GM12864 (cell line): ENCODE data around the gene KLF15.

Source experiments
- DNase-seq: peaks from one replicate; pipeline ENCODE4 v3.0.0-alpha.2; 2011; ENCODE audit warnings: low read depth
- H3K4me3 ChIP-seq: 2 replicates; pipeline ENCODE4 v1.5.1; 2011; ENCODE audit warnings: mild to moderate bottlenecking, low read depth, low read length, control low read depth
- CTCF ChIP-seq: IDR thresholded peaks from 2 replicates; pipeline ENCODE4 v1.5.1; 2011; ENCODE audit warnings: low read depth, mild to moderate bottlenecking, moderate library complexity, low read length, control low read depth, inconsistent platforms; ENCODE audit errors: missing control alignments

KLF15 gene

GRCh38 chr3:126309165-126309564 is 48.0 kb downstream of the KLF15 start:
- no peak for DNase-seq
- no peak overlapping the region for H3K4me3 ChIP-seq
- no peak for TF ChIP-seq CTCF

- no peak for TF ChIP-seq CTCF
- no peak overlapping the region for H3K4me3 ChIP-seq
- no peak for DNase-seq
Measured at GRCh38 chr3:126308394-126309125, 48.6 kb downstream of the KLF15 start.

GRCh38 chr3:126307591-126308393 is 49.4 kb downstream of the KLF15 start:
- TF ChIP-seq CTCF: no peak
- DNase-seq: no peak
- no peak overlapping the region for H3K4me3 ChIP-seq

GRCh38 chr3:126306888-126307482 is 50.2 kb downstream of the KLF15 start:
- H3K4me3 ChIP-seq: no peak overlapping the region
- no peak for TF ChIP-seq CTCF
- no peak for DNase-seq

- no peak for TF ChIP-seq CTCF
- no peak for DNase-seq
- H3K4me3 ChIP-seq: no peak overlapping the region
Measured at GRCh38 chr3:126306397-126306796, 50.8 kb downstream of the KLF15 start.

- TF ChIP-seq CTCF: no peak
- no peak for DNase-seq
- no peak overlapping the region for H3K4me3 ChIP-seq
Measured at GRCh38 chr3:126305427-126305826, 51.8 kb downstream of the KLF15 start.
